ENCODE results near the gene TIGD3.

TIGD3 gene

GRCh38 chr11:65390099-65390941 is 35.8 kb downstream of the TIGD3 start:
- no peak for DNase-seq (ENCODE audit: low spot score)

- no peak for DNase-seq (ENCODE audit: low spot score)
These were observed 36.4 kb downstream of the TIGD3 start for GRCh38 chr11:65390996-65391395.

GRCh38 chr11:65392186-65392829 is 37.8 kb downstream of the TIGD3 start:
- DNase-seq (ENCODE audit: low spot score) = no peak

GRCh38 chr11:65392899-65393298 is 38.3 kb downstream of the TIGD3 start:
- DNase-seq (ENCODE audit: low spot score) = no peak

GRCh38 chr11:65393513-65394079 is 39.0 kb downstream of the TIGD3 start:
- DNase-seq (ENCODE audit: low spot score) = no peak

GRCh38 chr11:65394125-65394536 is 39.6 kb downstream of the TIGD3 start:
- no peak for DNase-seq (ENCODE audit: low spot score)

GRCh38 chr11:65395961-65396530 is 41.5 kb downstream of the TIGD3 start:
- DNase-seq (ENCODE audit: low spot score) = no peak

- no peak for DNase-seq (ENCODE audit: low spot score)
These were observed 42.5 kb downstream of the TIGD3 start for GRCh38 chr11:65396769-65397745.

- no peak for DNase-seq (ENCODE audit: low spot score)
These were observed 43.9 kb downstream of the TIGD3 start for GRCh38 chr11:65398362-65398910.

- DNase-seq (ENCODE audit: low spot score) = no peak
These were observed 44.7 kb downstream of the TIGD3 start for GRCh38 chr11:65399249-65399648.

- DNase-seq (ENCODE audit: low spot score) = no peak
These were observed 45.3 kb downstream of the TIGD3 start for GRCh38 chr11:65399845-65400244.

- DNase-seq (ENCODE audit: low spot score) = no peak
These were observed 45.9 kb downstream of the TIGD3 start for GRCh38 chr11:65400307-65401072.

- DNase-seq (ENCODE audit: low spot score) = no peak
These were observed 46.7 kb downstream of the TIGD3 start for GRCh38 chr11:65401073-65401802.

GRCh38 chr11:65401803-65402248 is 47.3 kb downstream of the TIGD3 start:
- DNase-seq (ENCODE audit: low spot score) = no peak

GRCh38 chr11:65402790-65403189 is 48.2 kb downstream of the TIGD3 start:
- DNase-seq (ENCODE audit: low spot score) = no peak

- DNase-seq (ENCODE audit: low spot score) = no peak
These were observed 49.1 kb downstream of the TIGD3 start for GRCh38 chr11:65403607-65404121.

GRCh38 chr11:65404210-65404609 is 49.7 kb downstream of the TIGD3 start:
- no peak for DNase-seq (ENCODE audit: low spot score)

GRCh38 chr11:65404638-65405339 is 50.2 kb downstream of the TIGD3 start:
- DNase-seq (ENCODE audit: low spot score) = no peak
